ENCODE results near the gene TMEM42. TPM values are rescaled to one million over a fixed set of nuclear protein-coding genes. Genes with fewer than 3 reads are reported as not detected.

Gene TMEM42
- total RNA-seq, 1 experiment from 2014 or later = 12.3 TPM

GRCh38 chr3:44827196-44827595, 34.5 kb upstream of the TMEM42 start:
- Mint-ChIP-seq H3K9me3 (ENCODE audit: low read depth, unreplicated experiment) (peaks cover 2% of the 10 kb centered on the region), H3K4me3 (ENCODE audit: low read depth, unreplicated experiment) (no peak overlapping the region), H3K4me1 (ENCODE audit: low read depth, unreplicated experiment) (peaks cover 17% of the 10 kb centered on the region), H3K27me3 (ENCODE audit: unreplicated experiment) (no peaks in the 10 kb centered on the region), H3K27ac (ENCODE audit: unreplicated experiment) (no peak overlapping the region), H3K36me3 (ENCODE audit: insufficient read depth, unreplicated experiment) (peaks cover 14% of the 10 kb centered on the region)
- no peak for TF ChIP-seq CTCF (IDR thresholded peaks at IDR 0.05; ENCODE audit: unreplicated experiment)
- intact Hi-C loops (cut with micrococcal nuclease; ENCODE audit: unreplicated experiment) = no loop called here
- no TSS peak for BruUV-seq (replicated peaks)
- CTCF ChIA-PET = no interaction called here
- DNase-seq = no peak

- intact Hi-C loops (cut with micrococcal nuclease; ENCODE audit: unreplicated experiment) = loop anchor here (10.0 kb wide), 1 partner anchor 84 kb away; no protein-coding TSS in a partner anchor
- H3K4me1 Mint-ChIP-seq (ENCODE audit: low read depth, unreplicated experiment) = no peaks in the 10 kb centered on the region
- H3K27me3 Mint-ChIP-seq (ENCODE audit: unreplicated experiment) = no peaks in the 10 kb centered on the region
- DNase-seq = no peak
- H3K9me3 Mint-ChIP-seq (ENCODE audit: low read depth, unreplicated experiment) = peaks cover 3% of the 10 kb centered on the region
- no peak overlapping the region for H3K4me3 Mint-ChIP-seq (ENCODE audit: low read depth, unreplicated experiment)
- no TSS peak for BruUV-seq (replicated peaks)
- no peak overlapping the region for H3K27ac Mint-ChIP-seq (ENCODE audit: unreplicated experiment)
- H3K36me3 Mint-ChIP-seq (ENCODE audit: insufficient read depth, unreplicated experiment) = peaks cover 15% of the 10 kb centered on the region
- TF ChIP-seq CTCF (IDR thresholded peaks at IDR 0.05; ENCODE audit: unreplicated experiment) = no peak
- CTCF ChIA-PET = interaction anchor here (0.5 kb wide), 1 partner anchor 9 kb away, joined by 3 read pairs; no protein-coding TSS in a partner anchor
Observed at GRCh38 chr3:44831232-44831631, 30.5 kb upstream of the TMEM42 start.

DNA sequence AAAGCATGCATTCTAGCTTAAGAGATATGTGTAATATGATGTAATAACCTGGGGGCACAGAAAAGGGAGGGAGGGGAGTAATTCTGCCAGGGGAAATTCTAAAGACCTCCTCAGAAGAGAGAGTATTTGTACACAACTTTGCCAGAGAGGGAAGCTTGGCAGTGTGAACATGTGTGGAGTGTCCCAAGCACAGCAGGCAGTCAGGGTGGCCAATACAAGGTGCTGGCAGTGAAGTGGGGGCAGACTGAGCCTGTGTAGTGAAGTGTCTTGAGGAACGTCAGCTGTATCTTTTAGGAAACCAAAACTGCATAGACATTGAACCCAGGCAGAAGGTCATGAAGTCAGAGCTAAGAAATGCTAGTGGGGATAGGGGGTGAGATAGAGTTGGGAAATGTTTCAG, 29.7 kb upstream of the TMEM42 start:
- no peak for DNase-seq
- no TSS peak for BruUV-seq (replicated peaks)
- Mint-ChIP-seq H3K4me3 (ENCODE audit: low read depth, unreplicated experiment) (no peak overlapping the region), H3K27ac (ENCODE audit: unreplicated experiment) (no peak overlapping the region), H3K4me1 (ENCODE audit: low read depth, unreplicated experiment) (no peaks in the 10 kb centered on the region), H3K36me3 (ENCODE audit: insufficient read depth, unreplicated experiment) (peaks cover 15% of the 10 kb centered on the region), H3K27me3 (ENCODE audit: unreplicated experiment) (no peaks in the 10 kb centered on the region), H3K9me3 (ENCODE audit: low read depth, unreplicated experiment) (peaks cover 5% of the 10 kb centered on the region)
- no peak for TF ChIP-seq CTCF (IDR thresholded peaks at IDR 0.05; ENCODE audit: unreplicated experiment)
- CTCF ChIA-PET = interaction anchor here (0.5 kb wide), 1 partner anchor 8 kb away, joined by 3 read pairs; no protein-coding TSS in a partner anchor
- intact Hi-C loops (cut with micrococcal nuclease; ENCODE audit: unreplicated experiment) = loop anchor here (10.0 kb wide), 1 partner anchor 83 kb away; no protein-coding TSS in a partner anchor

DNA sequence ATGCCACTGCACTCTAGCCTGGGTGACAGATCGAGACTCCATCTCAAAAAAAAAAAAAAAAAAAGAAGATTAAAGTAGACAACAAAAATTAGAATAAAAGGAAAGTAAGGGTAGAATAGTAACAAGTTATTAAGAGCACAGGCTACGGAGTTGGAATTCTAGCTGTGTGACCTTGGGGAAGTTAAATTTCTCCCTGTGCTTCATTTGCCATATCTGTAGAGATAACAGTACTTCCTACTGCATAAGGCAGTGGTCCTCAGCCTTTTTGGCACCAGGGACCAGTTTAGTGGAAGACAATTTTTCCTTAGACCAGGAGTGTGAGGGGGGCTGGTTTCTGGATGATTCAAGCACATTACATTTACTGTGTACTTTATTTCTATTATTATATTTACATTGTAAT, 28.7 kb upstream of the TMEM42 start:
- no peaks in the 10 kb centered on the region for H3K4me1 Mint-ChIP-seq (ENCODE audit: low read depth, unreplicated experiment)
- no TSS peak for BruUV-seq (replicated peaks)
- no peak for DNase-seq
- no peak for TF ChIP-seq CTCF (IDR thresholded peaks at IDR 0.05; ENCODE audit: unreplicated experiment)
- intact Hi-C loops (cut with micrococcal nuclease; ENCODE audit: unreplicated experiment) = loop anchor here (10.0 kb wide), 1 partner anchor 82 kb away; no protein-coding TSS in a partner anchor
- peaks cover 5% of the 10 kb centered on the region for H3K9me3 Mint-ChIP-seq (ENCODE audit: low read depth, unreplicated experiment)
- H3K36me3 Mint-ChIP-seq (ENCODE audit: insufficient read depth, unreplicated experiment) = peaks cover 15% of the 10 kb centered on the region
- no peak overlapping the region for H3K4me3 Mint-ChIP-seq (ENCODE audit: low read depth, unreplicated experiment)
- H3K27me3 Mint-ChIP-seq (ENCODE audit: unreplicated experiment) = no peaks in the 10 kb centered on the region
- CTCF ChIA-PET = no interaction called here
- no peak overlapping the region for H3K27ac Mint-ChIP-seq (ENCODE audit: unreplicated experiment)
